ENCODE data around the gene SMC4. TPM values are rescaled to one million over a fixed set of nuclear protein-coding genes. Genes with fewer than 3 reads are reported as not detected.
A peak's percentile ranks its signal among the peaks of the same experiment; 100 is the strongest.

SMC4 gene
- polyA plus RNA-seq, 4 donors = 17.0 to 57.2 (median 25.7) TPM

DNA sequence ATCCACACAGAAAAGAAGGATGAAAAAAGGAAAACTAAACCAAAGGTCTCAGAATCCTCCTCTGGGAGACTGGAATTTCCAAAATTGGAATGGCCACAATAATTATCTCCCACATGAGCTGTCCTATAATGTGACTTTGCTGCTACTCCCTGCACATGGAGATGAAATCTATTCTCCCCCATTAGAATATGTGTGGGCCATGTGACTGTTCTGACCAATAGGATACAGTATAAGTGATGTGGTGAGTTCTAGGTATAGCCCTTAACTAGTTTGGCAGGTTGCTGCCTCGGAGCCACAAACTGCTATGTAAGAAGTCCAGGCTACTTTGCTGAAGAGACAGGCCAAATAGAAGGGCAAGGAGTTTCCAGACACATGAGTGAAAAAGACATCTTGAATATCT lies 45.0 kb downstream of the SMC4 start:
- no peak overlapping the region for H3K27ac ChIP-seq (ENCODE audit: low read depth in 1 of 3, low read length in 2 of 3)
- no peaks in the 10 kb centered on the region for H3K27me3 ChIP-seq (ENCODE audit: control insufficient read depth in 3 of 3, insufficient read depth in 3 of 3, low read length in 3 of 3)
- H3K4me1 ChIP-seq (ENCODE audit: control insufficient read depth in 3 of 3, insufficient read depth in 2 of 3, low read depth in 1 of 3, low read length in 2 of 3) = no peaks in the 10 kb centered on the region
- no peak for FAIRE-seq
- H3K36me3 ChIP-seq (ENCODE audit: control insufficient read depth in 3 of 3, insufficient read depth in 2 of 3, low read depth in 1 of 3, low read length in 3 of 3) = peaks cover 0 to 15% (median 2%) of the 10 kb centered on the region in 3 donors
- H3K4me3 ChIP-seq (ENCODE audit: low read depth in 1 of 3, low read length in 3 of 3) = no peak overlapping the region
- H3K9me3 ChIP-seq (ENCODE audit: control insufficient read depth in 2 of 2, insufficient read depth in 1 of 2, low read depth in 1 of 2, low read length in 1 of 2) = no peaks in the 10 kb centered on the region
- no peak for DNase-seq
- 82 to 93% (median 90%) methylated on average over 1 of the region's 1 CpG for WGBS, 3 donors

DNA sequence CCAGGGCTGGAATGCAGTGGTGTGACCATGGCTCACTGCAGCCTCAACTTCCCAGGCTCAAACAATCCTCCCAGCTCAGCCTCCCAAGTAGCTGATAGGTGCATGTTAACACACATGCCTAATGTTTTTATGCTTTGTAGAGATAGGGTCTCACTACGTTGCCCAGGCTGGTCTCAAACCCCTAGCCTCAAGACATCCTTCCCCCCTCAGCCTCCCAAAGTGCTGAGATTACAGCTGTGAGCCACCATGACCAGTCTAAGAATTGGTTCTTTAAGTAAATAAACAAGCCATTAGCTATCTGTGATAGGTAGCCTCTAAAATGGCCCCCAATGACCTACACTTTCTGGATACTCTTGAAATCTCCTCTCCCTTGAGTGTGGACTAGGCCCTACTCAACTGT lies 46.4 kb downstream of the SMC4 start:
- H3K4me1 ChIP-seq (ENCODE audit: control insufficient read depth in 3 of 3, insufficient read depth in 2 of 3, low read depth in 1 of 3, low read length in 2 of 3) = peaks cover 0 to 7% (median 6%) of the 10 kb centered on the region in 3 donors
- FAIRE-seq = no peak
- peaks cover 0 to 9% of the 10 kb centered on the region in 2 donors for H3K9me3 ChIP-seq (ENCODE audit: control insufficient read depth in 2 of 2, insufficient read depth in 1 of 2, low read depth in 1 of 2, low read length in 1 of 2)
- no peak overlapping the region for H3K4me3 ChIP-seq (ENCODE audit: low read depth in 1 of 3, low read length in 3 of 3)
- peaks cover 0 to 3% (median 0%) of the 10 kb centered on the region in 3 donors for H3K27me3 ChIP-seq (ENCODE audit: control insufficient read depth in 3 of 3, insufficient read depth in 3 of 3, low read length in 3 of 3)
- peaks cover 0 to 12% (median 0%) of the 10 kb centered on the region in 3 donors for H3K36me3 ChIP-seq (ENCODE audit: control insufficient read depth in 3 of 3, insufficient read depth in 2 of 3, low read depth in 1 of 3, low read length in 3 of 3)
- DNase-seq = no peak
- WGBS, 3 donors = 81 to 96% (median 95%) methylated on average over 1 of the region's 1 CpG
- H3K27ac ChIP-seq (ENCODE audit: low read depth in 1 of 3, low read length in 2 of 3) = no peak overlapping the region

- Histone ChIP-seq H3K27ac (ENCODE audit: low read depth in 1 of 3, low read length in 2 of 3) (no peak overlapping the region), H3K4me3 (ENCODE audit: low read depth in 1 of 3, low read length in 3 of 3) (no peak overlapping the region), H3K36me3 (ENCODE audit: control insufficient read depth in 3 of 3, insufficient read depth in 2 of 3, low read depth in 1 of 3, low read length in 3 of 3) (peaks cover 0 to 12% (median 0%) of the 10 kb centered on the region in 3 donors), H3K4me1 (ENCODE audit: control insufficient read depth in 3 of 3, insufficient read depth in 2 of 3, low read depth in 1 of 3, low read length in 2 of 3) (peaks cover 0 to 7% (median 6%) of the 10 kb centered on the region in 3 donors), H3K9me3 (ENCODE audit: control insufficient read depth in 2 of 2, insufficient read depth in 1 of 2, low read depth in 1 of 2, low read length in 1 of 2) (peaks cover 0 to 9% of the 10 kb centered on the region in 2 donors), H3K27me3 (ENCODE audit: control insufficient read depth in 3 of 3, insufficient read depth in 3 of 3, low read length in 3 of 3) (peaks cover 0 to 3% (median 0%) of the 10 kb centered on the region in 3 donors)
- FAIRE-seq (no peak), DNase-seq (no peak)
- 94 to 95% (median 95%) methylated on average over 13 of the region's 13 CpGs for WGBS, 3 donors
Measured at GRCh38 chr3:160446522-160447056, 47.1 kb downstream of the SMC4 start.

DNA sequence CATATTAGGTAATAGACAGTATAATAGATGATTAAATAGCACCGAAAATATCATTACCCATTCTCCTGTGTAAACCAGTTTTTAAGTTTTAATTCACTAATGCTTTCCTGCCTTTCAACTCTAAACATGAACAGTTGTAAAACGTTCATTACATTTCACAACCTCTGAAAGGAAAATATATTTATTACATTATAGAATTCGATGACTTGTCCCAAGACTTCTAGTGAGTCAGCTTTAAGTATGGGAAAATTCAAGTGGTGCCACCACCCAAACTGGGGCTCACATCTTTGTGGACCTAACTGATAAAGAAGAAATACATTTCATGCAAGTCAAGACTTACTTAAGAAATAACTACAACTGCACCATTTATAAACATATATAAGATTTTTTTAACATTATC lies 48.1 kb downstream of the SMC4 start:
- FAIRE-seq = no peak
- Histone ChIP-seq H3K9me3 (ENCODE audit: control insufficient read depth in 2 of 2, insufficient read depth in 1 of 2, low read depth in 1 of 2, low read length in 1 of 2) (peaks cover 0 to 9% of the 10 kb centered on the region in 2 donors), H3K27ac (ENCODE audit: low read depth in 1 of 3, low read length in 2 of 3) (no peak overlapping the region), H3K4me3 (ENCODE audit: low read depth in 1 of 3, low read length in 3 of 3) (no peak overlapping the region), H3K4me1 (ENCODE audit: control insufficient read depth in 3 of 3, insufficient read depth in 2 of 3, low read depth in 1 of 3, low read length in 2 of 3) (peaks cover 0 to 7% (median 6%) of the 10 kb centered on the region in 3 donors), H3K36me3 (ENCODE audit: control insufficient read depth in 3 of 3, insufficient read depth in 2 of 3, low read depth in 1 of 3, low read length in 3 of 3) (peaks cover 0 to 12% (median 0%) of the 10 kb centered on the region in 3 donors), H3K27me3 (ENCODE audit: control insufficient read depth in 3 of 3, insufficient read depth in 3 of 3, low read length in 3 of 3) (peaks cover 0 to 3% (median 0%) of the 10 kb centered on the region in 3 donors)
- 44 to 50% (median 45%) methylated on average over 3 of the region's 3 CpGs for WGBS, 3 donors
- peak in 1 of 2 donors; percentile 11 for DNase-seq

- Histone ChIP-seq H3K4me1 (ENCODE audit: control insufficient read depth in 3 of 3, insufficient read depth in 2 of 3, low read depth in 1 of 3, low read length in 2 of 3) (peaks cover 0 to 7% (median 6%) of the 10 kb centered on the region in 3 donors), H3K4me3 (ENCODE audit: low read depth in 1 of 3, low read length in 3 of 3) (peak overlapping the region; percentile 75 to 91 (median 83)), H3K36me3 (ENCODE audit: control insufficient read depth in 3 of 3, insufficient read depth in 2 of 3, low read depth in 1 of 3, low read length in 3 of 3) (peaks cover 0 to 9% (median 0%) of the 10 kb centered on the region in 3 donors), H3K9me3 (ENCODE audit: control insufficient read depth in 2 of 2, insufficient read depth in 1 of 2, low read depth in 1 of 2, low read length in 1 of 2) (peaks cover 0 to 9% of the 10 kb centered on the region in 2 donors), H3K27me3 (ENCODE audit: control insufficient read depth in 3 of 3, insufficient read depth in 3 of 3, low read length in 3 of 3) (peaks cover 0 to 3% (median 0%) of the 10 kb centered on the region in 3 donors), H3K27ac (ENCODE audit: low read depth in 1 of 3, low read length in 2 of 3) (peak overlapping the region; percentile 91 to 95 (median 92))
- no peak for FAIRE-seq
- peak in 1 of 2 donors; percentile 13 for DNase-seq
- WGBS, 3 donors = 1 to 2% (median 2%) methylated on average over 26 of the region's 26 CpGs
Measured at GRCh38 chr3:160448845-160449635, 49.6 kb downstream of the SMC4 start.

GRCh38 chr3:160449636-160450598 lies 50.5 kb downstream of the SMC4 start, which contains the start of gene TRIM59:
TSS of gene TRIM59 (minus strand) at chr3:160449786. CDS start at chr3:160439183, 10,603 bp downstream.
- H3K27ac ChIP-seq (ENCODE audit: low read depth in 1 of 3, low read length in 2 of 3) = peak within 1 kb of the TSS; percentile 91 to 95 (median 92)
- peak; percentile 97 to 99 for DNase-seq
- 10 to 21% (median 20%) methylated on average over 59 to 71 of the region's 71 CpGs for WGBS, 3 donors
- peaks cover 0 to 7% (median 6%) of the 10 kb centered on the region in 3 donors for H3K4me1 ChIP-seq (ENCODE audit: control insufficient read depth in 3 of 3, insufficient read depth in 2 of 3, low read depth in 1 of 3, low read length in 2 of 3)
- H3K9me3 ChIP-seq (ENCODE audit: control insufficient read depth in 2 of 2, insufficient read depth in 1 of 2, low read depth in 1 of 2, low read length in 1 of 2) = peaks cover 0 to 9% of the 10 kb centered on the region in 2 donors
- peaks cover 0 to 9% (median 0%) of the 10 kb centered on the region in 3 donors for H3K36me3 ChIP-seq (ENCODE audit: control insufficient read depth in 3 of 3, insufficient read depth in 2 of 3, low read depth in 1 of 3, low read length in 3 of 3)
- FAIRE-seq = no peak
- peak within 1 kb of the TSS; percentile 75 to 91 (median 83) for H3K4me3 ChIP-seq (ENCODE audit: low read depth in 1 of 3, low read length in 3 of 3)
- peaks cover 0 to 3% (median 0%) of the 10 kb centered on the region in 3 donors for H3K27me3 ChIP-seq (ENCODE audit: control insufficient read depth in 3 of 3, insufficient read depth in 3 of 3, low read length in 3 of 3)

DNA sequence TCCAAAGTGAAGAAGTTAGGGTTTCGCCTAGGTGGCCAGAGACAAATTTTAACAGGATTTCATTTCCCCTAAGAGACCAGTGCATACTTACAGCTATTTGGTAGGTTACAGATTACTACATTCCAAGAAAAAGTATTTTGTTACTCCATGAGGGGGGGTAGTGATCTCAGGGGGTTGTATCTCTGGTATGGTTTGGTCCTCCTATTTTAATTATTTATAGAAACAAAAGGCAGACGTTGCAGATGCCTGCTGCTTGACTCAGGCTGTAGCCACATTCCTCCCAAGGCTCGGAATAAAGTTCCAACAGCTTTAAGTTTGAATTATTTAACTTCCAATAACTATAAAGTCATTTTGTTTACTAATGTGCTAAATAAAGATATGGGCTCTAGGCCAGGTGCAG lies 51.4 kb downstream of the SMC4 start:
- 70 to 81% (median 79%) methylated on average over 3 of the region's 3 CpGs for WGBS, 3 donors
- peaks cover 0 to 9% of the 10 kb centered on the region in 2 donors for H3K9me3 ChIP-seq (ENCODE audit: control insufficient read depth in 2 of 2, insufficient read depth in 1 of 2, low read depth in 1 of 2, low read length in 1 of 2)

More for the DNA sequence above, 51.4 kb downstream of the SMC4 start:
- peaks cover 0 to 3% (median 0%) of the 10 kb centered on the region in 3 donors for H3K27me3 ChIP-seq (ENCODE audit: control insufficient read depth in 3 of 3, insufficient read depth in 3 of 3, low read length in 3 of 3)
- FAIRE-seq (no peak), DNase-seq (no peak)
- no peak overlapping the region for H3K4me3 ChIP-seq (ENCODE audit: low read depth in 1 of 3, low read length in 3 of 3)
- peaks cover 0 to 4% (median 0%) of the 10 kb centered on the region in 3 donors for H3K36me3 ChIP-seq (ENCODE audit: control insufficient read depth in 3 of 3, insufficient read depth in 2 of 3, low read depth in 1 of 3, low read length in 3 of 3)
- H3K4me1 ChIP-seq (ENCODE audit: control insufficient read depth in 3 of 3, insufficient read depth in 2 of 3, low read depth in 1 of 3, low read length in 2 of 3) = peaks cover 0 to 7% (median 6%) of the 10 kb centered on the region in 3 donors
- no peak overlapping the region for H3K27ac ChIP-seq (ENCODE audit: low read depth in 1 of 3, low read length in 2 of 3)
